Adipose tissue (tissue), 3 donors: Measurements from ENCODE around the gene ASB8. TPM values are rescaled to one million over a fixed set of nuclear protein-coding genes. Genes with fewer than 3 reads are reported as not detected.

Experiments used
- H3K27ac ChIP-seq: one replicate; pipeline ENCODE4 v1.5.1; 2013; ENCODE audit warnings: low read depth, low read length
- WGBS, 3 donors: extraction: QIAGEN DNeasy Blood & Tissue Kit; methylation state at CpG; one replicate each; pipeline ENCODE4 v1.1.7; 2013; 5-methylcytosine and 5-hydroxymethylcytosine counted together
- polyA plus RNA-seq, 3 donors: library from polyadenylated mRNA; stranded (reverse); fragments of 200-250 nt; gene quantifications; one replicate each; pipeline ENCODE4 v1.2.3, GENCODE V29; 2013
- donor health status: healthy with polysubstance abuse.
- donor health status: Bipolar disorder and iron deficiency.
- donor health status: healthy.

ASB8 gene
- polyA plus RNA-seq, 3 donors, result 15.5 to 18.2 (median 18.0) TPM

- H3K27ac ChIP-seq, result no peak overlapping the region
- WGBS, 3 donors, result 4 to 12% (median 11%) methylated on average over 20 of the region's 20 CpGs
These were observed 27.2 kb upstream of the ASB8 start for GRCh38 chr12:48184549-48184922.

- no peak overlapping the region for H3K27ac ChIP-seq
- 2 to 3% (median 3%) methylated on average over 46 to 61 of the region's 61 CpGs for WGBS, 3 donors
These were observed 26.7 kb upstream of the ASB8 start for GRCh38 chr12:48183876-48184548.

GRCh38 chr12:48183091-48183875 lies 26.0 kb upstream of the ASB8 start, which contains the start of gene CCDC184:
Gene CCDC184, plus strand, starts transcription at chr12:48183644. Its CDS starts 479 bp downstream, at chr12:48184123.
- no peak within 1 kb of the TSS for H3K27ac ChIP-seq
- 0 to 1% (median 1%) methylated on average over 54 to 61 of the region's 61 CpGs for WGBS, 3 donors

GRCh38 chr12:48182631-48183030 lies 25.3 kb upstream of the ASB8 start:
- WGBS, 3 donors, result 10 to 13% (median 11%) methylated on average over 7 of the region's 7 CpGs
- H3K27ac ChIP-seq, result no peak overlapping the region

- no peak overlapping the region for H3K27ac ChIP-seq
- WGBS, 3 donors, result 77 to 92% (median 88%) methylated on average over 2 of the region's 2 CpGs
These were observed 23.7 kb upstream of the ASB8 start for GRCh38 chr12:48180857-48181495.

GRCh38 chr12:48180424-48180823 lies 23.1 kb upstream of the ASB8 start:
- no peak overlapping the region for H3K27ac ChIP-seq
- 79 to 86% (median 81%) methylated on average over 1 of the region's 1 CpG for WGBS, 3 donors

GRCh38 chr12:48179466-48179865 lies 22.2 kb upstream of the ASB8 start:
- whole genome bisulfite sequencing, 3 donors, result 89 to 93% (median 89%) methylated on average over 1 of the region's 1 CpG
- H3K27ac ChIP-seq, result no peak overlapping the region

GRCh38 chr12:48177982-48178381 lies 20.7 kb upstream of the ASB8 start:
- WGBS, 3 donors, result 69 to 81% (median 76%) methylated on average over 4 of the region's 4 CpGs
- H3K27ac ChIP-seq, result no peak overlapping the region

- no peak overlapping the region for H3K27ac ChIP-seq
These were observed 19.1 kb upstream of the ASB8 start for GRCh38 chr12:48176417-48176751.

- no peak overlapping the region for H3K27ac ChIP-seq
- 52 to 56% (median 55%) methylated on average over 3 of the region's 3 CpGs for WGBS, 3 donors
These were observed 18.5 kb upstream of the ASB8 start for GRCh38 chr12:48175613-48176416.

- H3K27ac ChIP-seq, result no peak overlapping the region
- WGBS, 3 donors, result 83 to 90% (median 87%) methylated on average over 19 of the region's 19 CpGs
These were observed 11.7 kb upstream of the ASB8 start for GRCh38 chr12:48169011-48169410.

GRCh38 chr12:48165089-48165981 lies 8.0 kb upstream of the ASB8 start:
- H3K27ac ChIP-seq, result no peak overlapping the region
- 19 to 27% (median 21%) methylated on average over 2 of the region's 2 CpGs for WGBS, 3 donors

- no peak overlapping the region for H3K27ac ChIP-seq
- WGBS, 3 donors, result 73 to 80% (median 73%) methylated on average over 2 of the region's 2 CpGs
These were observed 7.1 kb upstream of the ASB8 start for GRCh38 chr12:48164451-48164850.

GRCh38 chr12:48163150-48163747 lies 5.9 kb upstream of the ASB8 start:
- H3K27ac ChIP-seq, result no peak overlapping the region
- WGBS, 3 donors, result 42 to 70% (median 56%) methylated on average over 5 of the region's 5 CpGs

- 45 to 52% (median 50%) methylated on average over 2 of the region's 2 CpGs for WGBS, 3 donors
These were observed 3.5 kb upstream of the ASB8 start for GRCh38 chr12:48160807-48161206.

GRCh38 chr12:48160046-48160445 lies 2.7 kb upstream of the ASB8 start:
- H3K27ac ChIP-seq, result no peak overlapping the region
- 63 to 86% (median 70%) methylated on average over 5 of the region's 5 CpGs for WGBS, 3 donors

More at GRCh38 chr12:48160807-48161206, 3.5 kb upstream of the ASB8 start:
- H3K27ac ChIP-seq, result no peak overlapping the region

GRCh38 chr12:48157889-48158370 lies 615 bp upstream of the ASB8 start:
- H3K27ac ChIP-seq, result no peak overlapping the region
- 61 to 64% (median 61%) methylated on average over 3 of the region's 3 CpGs for whole genome bisulfite sequencing, 3 donors
